Loucy (cell line): ENCODE results near the gene FAM156B.

Source experiments
- EZH2phosphoT487 ChIP-seq: fragments of 200-600 bp; IDR thresholded peaks from 2 replicates; pipeline ENCODE4 v1.6.1; 2018; ENCODE audit warnings: antibody characterized with exemption, mild to moderate bottlenecking, moderate library complexity, borderline replicate concordance
- TF ChIP-seq, protein P1 (sequence below): fragments of 200-600 bp; sonication (generic); conservative IDR thresholded peaks from 2 replicates; pipeline ENCODE4 v1.5.1; 2014; ENCODE audit warnings: mild to moderate bottlenecking, antibody characterized with exemption, low read length

DNA sequence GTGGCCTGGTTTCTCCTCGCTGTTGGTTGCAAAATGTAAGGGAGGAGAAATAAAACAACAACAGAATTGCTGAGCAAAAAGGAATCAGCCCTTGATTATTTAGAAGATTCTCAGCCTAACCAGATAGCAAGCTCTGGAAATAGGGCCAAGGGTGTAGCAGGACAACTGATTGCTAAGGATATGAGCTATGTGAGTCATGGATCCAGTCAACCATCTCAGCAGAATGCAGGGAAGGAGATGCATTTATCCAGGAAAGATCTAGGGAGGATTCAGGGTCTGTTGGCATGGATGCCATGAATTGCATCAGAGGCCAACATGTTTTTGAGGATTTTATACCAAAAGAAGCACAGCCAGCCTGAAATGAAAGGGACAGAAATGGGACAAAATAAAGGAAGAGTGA, 27.1 kb upstream of the FAM156B start:
- TF ChIP-seq, protein P1, sequence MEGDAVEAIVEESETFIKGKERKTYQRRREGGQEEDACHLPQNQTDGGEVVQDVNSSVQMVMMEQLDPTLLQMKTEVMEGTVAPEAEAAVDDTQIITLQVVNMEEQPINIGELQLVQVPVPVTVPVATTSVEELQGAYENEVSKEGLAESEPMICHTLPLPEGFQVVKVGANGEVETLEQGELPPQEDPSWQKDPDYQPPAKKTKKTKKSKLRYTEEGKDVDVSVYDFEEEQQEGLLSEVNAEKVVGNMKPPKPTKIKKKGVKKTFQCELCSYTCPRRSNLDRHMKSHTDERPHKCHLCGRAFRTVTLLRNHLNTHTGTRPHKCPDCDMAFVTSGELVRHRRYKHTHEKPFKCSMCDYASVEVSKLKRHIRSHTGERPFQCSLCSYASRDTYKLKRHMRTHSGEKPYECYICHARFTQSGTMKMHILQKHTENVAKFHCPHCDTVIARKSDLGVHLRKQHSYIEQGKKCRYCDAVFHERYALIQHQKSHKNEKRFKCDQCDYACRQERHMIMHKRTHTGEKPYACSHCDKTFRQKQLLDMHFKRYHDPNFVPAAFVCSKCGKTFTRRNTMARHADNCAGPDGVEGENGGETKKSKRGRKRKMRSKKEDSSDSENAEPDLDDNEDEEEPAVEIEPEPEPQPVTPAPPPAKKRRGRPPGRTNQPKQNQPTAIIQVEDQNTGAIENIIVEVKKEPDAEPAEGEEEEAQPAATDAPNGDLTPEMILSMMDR, result no peak
- TF ChIP-seq EZH2phosphoT487, result no peak
